Activated CD8-positive, alpha-beta memory T cell treated with anti-CD3 and anti-CD28 coated beads, Interleukin-2, amount 50 U/mL, for 4 hours (primary cell): ENCODE results near the gene ENTPD2.
A peak's percentile ranks its signal among the peaks of the same experiment; 100 is the strongest.

Source experiments
- DNase-seq: peaks from one replicate; pipeline ENCODE4 v3.0.0-alpha.2; 2020

Gene ENTPD2

GRCh38 chr9:137028263-137029057 is 25.4 kb downstream of the ENTPD2 start:
- DNase-seq = peak; percentile 67

- DNase-seq = no peak
Observed at GRCh38 chr9:137027369-137028262, 26.2 kb downstream of the ENTPD2 start, which contains the start of gene ABCA2. Gene ABCA2, minus strand, starts transcription at chr9:137028237. Its CDS starts 97 bp downstream, at chr9:137028140.

GRCh38 chr9:137026828-137027227 is 27.0 kb downstream of the ENTPD2 start:
- DNase-seq = no peak

GRCh38 chr9:137026384-137026783 is 27.5 kb downstream of the ENTPD2 start:
- no peak for DNase-seq

- no peak for DNase-seq
Observed at GRCh38 chr9:137025517-137025966, 28.3 kb downstream of the ENTPD2 start.

GRCh38 chr9:137023583-137023991 is 30.3 kb downstream of the ENTPD2 start:
- DNase-seq = no peak

- DNase-seq = no peak
Observed at GRCh38 chr9:137023157-137023556, 30.7 kb downstream of the ENTPD2 start.

GRCh38 chr9:137022662-137023008 is 31.2 kb downstream of the ENTPD2 start:
- no peak for DNase-seq

- DNase-seq = peak; percentile 70
Observed at GRCh38 chr9:137021979-137022661, 31.7 kb downstream of the ENTPD2 start.

GRCh38 chr9:137021568-137021978 is 32.3 kb downstream of the ENTPD2 start:
- DNase-seq = no peak

- DNase-seq = no peak
Observed at GRCh38 chr9:137020771-137021567, 32.9 kb downstream of the ENTPD2 start.

GRCh38 chr9:137019891-137020683 is 33.8 kb downstream of the ENTPD2 start:
- no peak for DNase-seq

- no peak for DNase-seq
Observed at GRCh38 chr9:137018761-137019559, 34.9 kb downstream of the ENTPD2 start.

GRCh38 chr9:137017791-137018497 is 35.9 kb downstream of the ENTPD2 start:
- no peak for DNase-seq

GRCh38 chr9:137017071-137017470 is 36.8 kb downstream of the ENTPD2 start:
- DNase-seq = no peak

GRCh38 chr9:137016436-137016835 is 37.4 kb downstream of the ENTPD2 start:
- DNase-seq = no peak

GRCh38 chr9:137015976-137016375 is 37.9 kb downstream of the ENTPD2 start:
- no peak for DNase-seq

GRCh38 chr9:137015540-137015930 is 38.3 kb downstream of the ENTPD2 start:
- DNase-seq = no peak

GRCh38 chr9:137014776-137015539 is 38.9 kb downstream of the ENTPD2 start:
- DNase-seq = no peak
